Measurements from ENCODE around the gene TMEM231.
"Not testable (repeated sequence)": the region's sequence is repeated elsewhere in the genome, so short reads cannot be mapped to it uniquely, and the experiment has no call there.

Gene TMEM231

GRCh38 chr16:75566758-75567255 lies 10.8 kb upstream of the TMEM231 start:
- DNase-seq (ENCODE audit: low read depth) = no peak

- DNase-seq (ENCODE audit: low read depth) = peak; percentile 63
Observed at GRCh38 chr16:75566040-75566757, 10.1 kb upstream of the TMEM231 start, which contains the start of gene GABARAPL2. GABARAPL2 (plus strand) TSS chr16:75566379; CDS start chr16:75566487, 108 bp downstream.

- no peak for DNase-seq (ENCODE audit: low read depth)
Observed at GRCh38 chr16:75565640-75566039, 9.6 kb upstream of the TMEM231 start.

- peak; percentile 78 for DNase-seq (ENCODE audit: low read depth)
Observed at GRCh38 chr16:75559564-75560372, 3.7 kb upstream of the TMEM231 start.

GRCh38 chr16:75558846-75559401 lies 2.9 kb upstream of the TMEM231 start:
- no peak for DNase-seq (ENCODE audit: low read depth)

- DNase-seq (ENCODE audit: low read depth) = no peak
Observed at GRCh38 chr16:75556431-75556950, 439 bp upstream of the TMEM231 start.

- peak; percentile 90 for DNase-seq (ENCODE audit: low read depth)
Observed at GRCh38 chr16:75555213-75555706, 792 bp downstream of the TMEM231 start.

- no peak for DNase-seq (ENCODE audit: low read depth)
Observed at GRCh38 chr16:75552951-75553350, 3.1 kb downstream of the TMEM231 start.

GRCh38 chr16:75550211-75550662 lies 5.8 kb downstream of the TMEM231 start:
- DNase-seq (ENCODE audit: low read depth) = no peak

GRCh38 chr16:75548456-75548855 lies 7.6 kb downstream of the TMEM231 start:
- not testable (repeated sequence) for DNase-seq (ENCODE audit: low read depth)

GRCh38 chr16:75546293-75546692 lies 9.8 kb downstream of the TMEM231 start:
- DNase-seq (ENCODE audit: low read depth) = no peak

- not testable (repeated sequence) for DNase-seq (ENCODE audit: low read depth)
Observed at GRCh38 chr16:75545879-75546278, 10.2 kb downstream of the TMEM231 start.

GRCh38 chr16:75542462-75542861 lies 13.6 kb downstream of the TMEM231 start:
- not testable (repeated sequence) for DNase-seq (ENCODE audit: low read depth)

GRCh38 chr16:75541236-75541635 lies 14.8 kb downstream of the TMEM231 start:
- no peak for DNase-seq (ENCODE audit: low read depth)

GRCh38 chr16:75538882-75539565 lies 17.0 kb downstream of the TMEM231 start:
- not testable (repeated sequence) for DNase-seq (ENCODE audit: low read depth)

- no peak for DNase-seq (ENCODE audit: low read depth)
Observed at GRCh38 chr16:75537776-75538175, 18.3 kb downstream of the TMEM231 start.

GRCh38 chr16:75535901-75536300 lies 20.2 kb downstream of the TMEM231 start, which contains the start of gene CHST5:
CHST5 (minus strand) TSS chr16:75536108; CDS start chr16:75530384, 5,724 bp downstream.
- no peak for DNase-seq (ENCODE audit: low read depth)

- no peak for DNase-seq (ENCODE audit: low read depth)
Observed at GRCh38 chr16:75535211-75535843, 20.7 kb downstream of the TMEM231 start.

- no peak for DNase-seq (ENCODE audit: low read depth)
Observed at GRCh38 chr16:75534560-75535205, 21.4 kb downstream of the TMEM231 start.

- DNase-seq (ENCODE audit: low read depth) = no peak
Observed at GRCh38 chr16:75532791-75533190, 23.3 kb downstream of the TMEM231 start.

Data from fibroblast of gingiva (primary cell).